ENCODE data around the gene LUZP4.

The LUZP4 gene

DNA sequence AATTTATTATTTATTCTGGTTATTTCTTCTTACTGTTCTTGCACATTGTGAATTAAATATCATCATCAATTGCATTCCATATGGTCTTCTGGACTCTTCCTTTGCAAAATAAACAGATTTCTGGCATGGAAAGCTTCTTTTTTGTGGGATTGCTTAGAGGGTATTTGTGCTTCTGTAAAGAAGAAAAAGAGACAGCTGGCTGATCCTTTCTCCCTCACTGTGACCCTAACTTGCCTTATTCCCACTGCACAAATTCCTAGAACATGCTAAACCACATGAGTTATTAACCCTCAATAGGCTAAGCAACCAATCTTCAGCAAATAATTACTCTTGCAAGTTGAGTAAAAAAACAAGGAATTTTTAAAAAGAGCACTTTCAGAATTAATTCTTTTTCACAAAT is 31.8 kb upstream of the LUZP4 start:
- no peak overlapping the region for H3K27ac ChIP-seq (ENCODE audit: low read depth, low read length)

DNA sequence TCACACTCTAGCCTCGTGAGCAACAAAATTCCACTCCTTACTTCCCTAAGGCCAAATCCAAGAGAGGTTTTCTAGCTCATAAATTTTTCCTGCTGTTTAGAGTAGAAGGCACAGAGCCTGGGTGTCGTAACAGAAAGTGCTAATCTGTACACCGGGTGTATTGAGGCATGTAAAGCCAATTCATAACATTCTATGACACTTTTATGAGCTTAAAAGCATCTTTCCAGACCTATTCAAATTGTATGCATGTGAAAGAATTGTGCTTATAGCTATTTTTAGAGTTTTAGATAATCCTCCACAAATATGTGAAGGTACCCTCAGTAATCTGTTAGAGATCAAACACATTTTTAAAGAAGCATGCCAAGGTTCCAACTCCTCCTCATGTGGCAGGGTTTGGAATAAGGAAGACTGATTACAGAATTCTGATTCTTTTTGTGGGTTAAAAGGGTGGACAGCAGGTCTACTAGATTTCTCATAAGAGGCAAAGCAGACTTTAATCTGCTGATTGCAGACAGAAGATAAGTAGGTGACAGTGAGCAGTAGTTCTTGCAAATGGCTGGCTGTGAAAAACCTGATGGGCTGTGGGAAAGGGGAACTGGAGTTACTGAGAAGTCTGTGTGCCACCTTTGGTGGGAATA is 30.2 kb upstream of the LUZP4 start:
- Histone ChIP-seq H3K27me3 (ENCODE audit: control insufficient read depth, low read length) (no peaks in the 10 kb centered on the region), H3F3A (ENCODE audit: control insufficient read depth, insufficient read depth) (no peaks in the 10 kb centered on the region), H3K4me1 (ENCODE audit: control insufficient read depth, low read length) (no peaks in the 10 kb centered on the region), H3K4me2 (ENCODE audit: low read length) (no peak overlapping the region), H3K27ac (ENCODE audit: low read depth, low read length) (no peak overlapping the region), H3K79me2 (ENCODE audit: control insufficient read depth, low read length) (no peaks in the 10 kb centered on the region), H3K9me2 (replicated peaks; ENCODE audit: control insufficient read depth, low read length) (no peaks in the 10 kb centered on the region), H3K4me3 (ENCODE audit: low read length) (no peak overlapping the region), H3K9me3 (ENCODE audit: control insufficient read depth, insufficient read depth, low read length) (no peaks in the 10 kb centered on the region), H4K20me1 (ENCODE audit: control insufficient read depth, insufficient read depth, low read depth, low read length) (no peaks in the 10 kb centered on the region), H3K36me3 (ENCODE audit: control insufficient read depth, low read length) (no peaks in the 10 kb centered on the region)
- no peak for TF ChIP-seq EZH2phosphoT487 (IDR thresholded peaks at IDR 0.05; ENCODE audit: borderline replicate concordance, low read length)
- TF ChIP-seq, protein P1, sequence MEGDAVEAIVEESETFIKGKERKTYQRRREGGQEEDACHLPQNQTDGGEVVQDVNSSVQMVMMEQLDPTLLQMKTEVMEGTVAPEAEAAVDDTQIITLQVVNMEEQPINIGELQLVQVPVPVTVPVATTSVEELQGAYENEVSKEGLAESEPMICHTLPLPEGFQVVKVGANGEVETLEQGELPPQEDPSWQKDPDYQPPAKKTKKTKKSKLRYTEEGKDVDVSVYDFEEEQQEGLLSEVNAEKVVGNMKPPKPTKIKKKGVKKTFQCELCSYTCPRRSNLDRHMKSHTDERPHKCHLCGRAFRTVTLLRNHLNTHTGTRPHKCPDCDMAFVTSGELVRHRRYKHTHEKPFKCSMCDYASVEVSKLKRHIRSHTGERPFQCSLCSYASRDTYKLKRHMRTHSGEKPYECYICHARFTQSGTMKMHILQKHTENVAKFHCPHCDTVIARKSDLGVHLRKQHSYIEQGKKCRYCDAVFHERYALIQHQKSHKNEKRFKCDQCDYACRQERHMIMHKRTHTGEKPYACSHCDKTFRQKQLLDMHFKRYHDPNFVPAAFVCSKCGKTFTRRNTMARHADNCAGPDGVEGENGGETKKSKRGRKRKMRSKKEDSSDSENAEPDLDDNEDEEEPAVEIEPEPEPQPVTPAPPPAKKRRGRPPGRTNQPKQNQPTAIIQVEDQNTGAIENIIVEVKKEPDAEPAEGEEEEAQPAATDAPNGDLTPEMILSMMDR (IDR thresholded peaks at IDR 0.05; ENCODE audit: low read depth, low read length, poor library complexity, severe bottlenecking): no peak

More for the DNA sequence above, 31.8 kb upstream of the LUZP4 start:
- Histone ChIP-seq H3K4me3 (ENCODE audit: low read length) (no peak overlapping the region), H3K27me3 (ENCODE audit: control insufficient read depth, low read length) (no peaks in the 10 kb centered on the region), H3K4me2 (ENCODE audit: low read length) (no peak overlapping the region), H3K79me2 (ENCODE audit: control insufficient read depth, low read length) (no peaks in the 10 kb centered on the region), H3F3A (ENCODE audit: control insufficient read depth, insufficient read depth) (no peaks in the 10 kb centered on the region), H3K9me2 (replicated peaks; ENCODE audit: control insufficient read depth, low read length) (no peaks in the 10 kb centered on the region), H4K20me1 (ENCODE audit: control insufficient read depth, insufficient read depth, low read depth, low read length) (no peaks in the 10 kb centered on the region), H3K9me3 (ENCODE audit: control insufficient read depth, insufficient read depth, low read length) (no peaks in the 10 kb centered on the region), H3K4me1 (ENCODE audit: control insufficient read depth, low read length) (no peaks in the 10 kb centered on the region), H3K36me3 (ENCODE audit: control insufficient read depth, low read length) (no peaks in the 10 kb centered on the region)
- TF ChIP-seq EZH2phosphoT487 (IDR thresholded peaks at IDR 0.05; ENCODE audit: borderline replicate concordance, low read length): no peak
- TF ChIP-seq, protein P1 (IDR thresholded peaks at IDR 0.05; ENCODE audit: low read depth, low read length, poor library complexity, severe bottlenecking): no peak

DNA sequence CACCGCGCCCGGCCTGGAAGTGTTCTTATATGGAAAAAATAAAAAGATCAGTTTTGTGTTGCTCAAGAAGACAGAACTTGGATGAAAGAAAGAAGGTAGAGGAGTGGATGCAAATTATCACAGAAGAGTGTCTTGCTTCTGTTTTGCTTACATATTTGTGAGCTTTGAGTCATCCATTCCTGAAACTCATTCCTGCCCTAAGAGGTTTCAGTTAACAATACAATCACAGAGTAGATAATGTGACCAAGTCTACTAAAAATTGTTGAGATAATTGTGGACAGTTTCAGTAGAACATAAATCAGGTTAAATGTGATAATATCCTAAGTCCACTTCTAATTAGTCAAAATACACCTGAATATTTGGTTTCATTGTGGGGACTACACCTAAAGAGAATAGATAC is 29.2 kb upstream of the LUZP4 start:
- Histone ChIP-seq H3K4me2 (ENCODE audit: low read length) (no peak overlapping the region), H3K27me3 (ENCODE audit: control insufficient read depth, low read length) (no peaks in the 10 kb centered on the region), H3K27ac (ENCODE audit: low read depth, low read length) (no peak overlapping the region), H3K9me2 (replicated peaks; ENCODE audit: control insufficient read depth, low read length) (no peaks in the 10 kb centered on the region), H3F3A (ENCODE audit: control insufficient read depth, insufficient read depth) (no peaks in the 10 kb centered on the region), H3K4me3 (ENCODE audit: low read length) (no peak overlapping the region), H3K4me1 (ENCODE audit: control insufficient read depth, low read length) (no peaks in the 10 kb centered on the region), H4K20me1 (ENCODE audit: control insufficient read depth, insufficient read depth, low read depth, low read length) (no peaks in the 10 kb centered on the region), H3K36me3 (ENCODE audit: control insufficient read depth, low read length) (no peaks in the 10 kb centered on the region), H3K79me2 (ENCODE audit: control insufficient read depth, low read length) (no peaks in the 10 kb centered on the region), H3K9me3 (ENCODE audit: control insufficient read depth, insufficient read depth, low read length) (no peaks in the 10 kb centered on the region)
- no peak for TF ChIP-seq EZH2phosphoT487 (IDR thresholded peaks at IDR 0.05; ENCODE audit: borderline replicate concordance, low read length)
- TF ChIP-seq, protein P1 (IDR thresholded peaks at IDR 0.05; ENCODE audit: low read depth, low read length, poor library complexity, severe bottlenecking): no peak
